IPS-NIHi11 (cell line): ENCODE results near the gene GBP1.
"Not testable (repeated sequence)": the region's sequence is repeated elsewhere in the genome, so short reads cannot be mapped to it uniquely, and the experiment has no call there.

ENCODE experiments used
- DNase-seq: peaks from one replicate; pipeline ENCODE4 v3.0.0; 2012; ENCODE audit warnings: mixed read lengths, low spot score

The GBP1 gene, protein sequence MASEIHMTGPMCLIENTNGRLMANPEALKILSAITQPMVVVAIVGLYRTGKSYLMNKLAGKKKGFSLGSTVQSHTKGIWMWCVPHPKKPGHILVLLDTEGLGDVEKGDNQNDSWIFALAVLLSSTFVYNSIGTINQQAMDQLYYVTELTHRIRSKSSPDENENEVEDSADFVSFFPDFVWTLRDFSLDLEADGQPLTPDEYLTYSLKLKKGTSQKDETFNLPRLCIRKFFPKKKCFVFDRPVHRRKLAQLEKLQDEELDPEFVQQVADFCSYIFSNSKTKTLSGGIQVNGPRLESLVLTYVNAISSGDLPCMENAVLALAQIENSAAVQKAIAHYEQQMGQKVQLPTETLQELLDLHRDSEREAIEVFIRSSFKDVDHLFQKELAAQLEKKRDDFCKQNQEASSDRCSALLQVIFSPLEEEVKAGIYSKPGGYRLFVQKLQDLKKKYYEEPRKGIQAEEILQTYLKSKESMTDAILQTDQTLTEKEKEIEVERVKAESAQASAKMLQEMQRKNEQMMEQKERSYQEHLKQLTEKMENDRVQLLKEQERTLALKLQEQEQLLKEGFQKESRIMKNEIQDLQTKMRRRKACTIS

DNA sequence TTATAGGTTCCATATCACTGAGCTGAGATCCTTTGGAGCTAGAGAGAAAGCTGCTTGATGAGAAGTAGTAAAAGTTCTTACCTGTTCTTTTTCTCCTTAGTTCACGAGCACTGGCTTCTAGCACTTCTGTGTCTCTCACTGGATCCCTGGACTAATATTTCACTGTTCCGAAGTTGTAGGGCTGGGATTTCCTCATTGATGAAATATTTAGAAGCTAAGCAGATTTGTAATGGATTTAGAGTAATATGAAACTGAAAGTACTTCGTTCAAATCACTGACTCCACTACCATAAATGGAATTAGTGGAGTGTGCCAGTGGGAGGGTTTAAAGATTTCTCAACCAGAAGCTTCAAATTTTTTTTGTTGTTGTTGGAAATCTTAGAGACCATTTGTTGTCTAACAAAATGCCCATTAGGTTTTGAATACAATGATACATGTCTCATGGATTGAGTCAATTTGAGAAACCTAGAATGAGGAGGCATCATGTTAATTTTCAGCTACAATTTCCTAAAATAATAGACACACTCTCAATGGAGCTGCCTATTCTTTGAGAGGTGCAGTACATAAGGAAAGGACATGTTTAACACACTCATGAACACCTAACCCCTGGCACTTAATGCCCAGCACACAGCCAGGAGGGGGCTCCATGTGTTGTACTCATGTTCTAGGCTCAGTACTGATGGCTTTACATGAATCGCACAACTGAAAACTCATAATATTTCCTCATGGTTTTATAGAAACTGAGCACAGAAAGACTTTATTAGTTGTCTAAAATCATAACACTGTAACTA, at the start of gene GBP1:
Gene GBP1, minus strand, starts transcription at position 130 of the 790 bp plus-strand sequence. CDS start 1,974 bp downstream, outside the sequence.
- DNase-seq = no peak

DNA sequence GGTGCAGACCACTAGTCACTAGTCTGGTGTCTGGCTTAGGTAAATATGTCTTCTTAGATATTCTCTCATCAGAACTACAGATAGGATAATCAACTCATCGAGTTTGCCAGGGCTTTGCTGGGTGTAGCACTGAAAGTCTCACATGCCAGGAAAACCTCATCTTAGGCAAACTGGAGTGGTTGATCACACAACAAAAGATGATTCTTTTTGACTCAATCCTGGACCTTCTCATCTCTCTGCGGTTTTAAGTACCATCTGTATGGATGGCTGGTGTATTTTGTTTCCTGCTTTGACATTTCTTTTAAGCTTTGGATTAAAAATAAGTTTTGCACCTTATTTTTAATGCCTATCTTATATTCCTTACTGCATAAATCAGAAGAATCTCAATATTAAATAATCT, 49.7 kb upstream of the GBP1 start:
- DNase-seq = no peak

DNA sequence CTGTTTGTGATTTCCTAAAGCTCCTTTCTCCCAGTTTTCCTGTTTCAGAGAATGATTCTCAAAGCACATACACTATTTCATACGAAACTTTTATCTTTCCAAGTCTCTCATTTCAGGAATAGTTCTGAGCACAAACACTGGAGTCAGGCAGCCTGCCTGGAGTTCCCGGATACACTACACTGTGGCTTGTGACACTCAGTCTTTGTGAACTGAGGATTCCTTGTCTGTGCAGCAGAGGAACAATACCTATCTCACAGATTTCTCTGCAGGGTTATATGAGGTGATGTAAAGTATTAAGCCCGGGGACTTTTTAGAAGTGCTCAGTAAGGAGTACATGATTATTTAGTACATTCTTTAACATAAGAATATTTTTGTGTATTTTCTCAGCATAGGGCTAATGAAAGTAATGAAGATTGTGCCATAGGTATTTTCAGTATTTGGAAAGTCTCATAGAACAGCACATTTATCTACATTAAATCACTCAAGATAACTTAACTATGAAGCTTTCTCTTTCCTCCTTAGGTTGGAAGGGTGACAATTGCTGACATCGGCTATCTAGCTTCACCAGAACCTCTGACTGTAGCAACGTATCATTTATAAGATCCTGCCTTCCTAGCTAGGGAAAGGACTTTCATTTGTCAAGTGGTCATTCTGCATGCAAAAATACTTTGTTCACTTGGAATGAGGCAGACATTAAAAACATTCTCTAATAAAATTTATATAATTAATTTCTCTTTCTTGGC, 48.0 kb upstream of the GBP1 start:
- DNase-seq = no peak

GRCh38 chr1:89104687-89105086, 39.7 kb upstream of the GBP1 start:
- peak; percentile 12 for DNase-seq

GRCh38 chr1:89104147-89104546, 39.1 kb upstream of the GBP1 start:
- no peak for DNase-seq

DNA sequence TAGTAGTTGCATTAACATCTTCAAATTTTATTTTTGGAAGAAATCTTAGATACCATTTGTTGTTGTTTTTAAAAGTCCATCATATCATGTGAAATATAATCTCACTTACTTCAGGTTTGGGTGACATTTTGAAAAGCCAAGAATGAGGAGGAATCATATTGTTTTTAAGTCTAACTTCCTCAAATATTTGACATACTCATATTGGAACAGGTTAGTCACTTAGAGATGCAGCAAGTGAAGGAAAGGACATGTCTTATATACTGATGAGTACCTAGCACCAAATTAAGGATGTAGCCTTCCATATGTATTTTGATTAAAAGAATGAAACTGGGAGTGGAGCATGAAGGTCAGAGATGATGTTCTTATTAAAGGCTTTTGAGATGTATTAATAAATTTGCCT, 37.0 kb upstream of the GBP1 start:
- no peak for DNase-seq

GRCh38 chr1:89100412-89100811, 35.4 kb upstream of the GBP1 start:
- peak; percentile 21 for DNase-seq

DNA sequence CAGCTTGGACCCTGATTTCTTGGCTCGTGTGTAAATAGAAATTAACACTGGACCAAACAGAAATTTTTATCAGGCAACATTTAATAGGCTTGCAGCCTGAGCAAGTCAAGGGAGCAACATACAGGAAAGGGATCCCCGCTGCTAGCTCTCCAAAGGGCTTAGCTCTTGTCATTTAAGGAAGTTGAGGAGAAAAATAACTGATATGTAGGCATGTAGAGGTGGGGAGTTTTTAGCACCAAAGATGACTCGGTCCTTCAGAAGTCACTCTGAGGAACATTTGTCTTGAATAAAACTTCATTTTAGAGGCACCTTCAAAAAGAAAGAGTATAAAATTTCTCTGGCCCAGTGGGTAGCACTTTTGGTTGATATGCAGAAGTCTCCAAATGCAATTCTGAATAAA, 33.8 kb upstream of the GBP1 start:
- no peak for DNase-seq

DNA sequence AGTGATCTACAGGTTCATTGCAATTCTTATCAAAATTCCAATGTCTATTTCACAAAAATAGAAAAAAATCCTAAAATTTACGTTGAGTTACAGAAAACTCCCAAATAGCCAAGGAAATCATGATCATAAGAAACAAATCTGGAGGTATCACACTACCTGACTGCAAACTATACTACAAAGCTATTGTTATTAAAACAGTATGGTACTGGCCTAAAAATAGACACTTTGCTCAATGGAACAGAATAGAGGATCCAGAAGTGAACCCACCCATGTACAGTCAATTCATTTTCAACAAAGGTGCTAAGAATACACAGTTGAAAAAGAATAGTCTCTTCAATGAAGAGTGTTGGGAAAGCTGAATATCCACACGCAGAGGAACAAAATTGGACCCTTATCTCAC, 30.7 kb upstream of the GBP1 start:
- no peak for DNase-seq

GRCh38 chr1:89089962-89090361, 25.0 kb upstream of the GBP1 start:
- DNase-seq = no peak

DNA sequence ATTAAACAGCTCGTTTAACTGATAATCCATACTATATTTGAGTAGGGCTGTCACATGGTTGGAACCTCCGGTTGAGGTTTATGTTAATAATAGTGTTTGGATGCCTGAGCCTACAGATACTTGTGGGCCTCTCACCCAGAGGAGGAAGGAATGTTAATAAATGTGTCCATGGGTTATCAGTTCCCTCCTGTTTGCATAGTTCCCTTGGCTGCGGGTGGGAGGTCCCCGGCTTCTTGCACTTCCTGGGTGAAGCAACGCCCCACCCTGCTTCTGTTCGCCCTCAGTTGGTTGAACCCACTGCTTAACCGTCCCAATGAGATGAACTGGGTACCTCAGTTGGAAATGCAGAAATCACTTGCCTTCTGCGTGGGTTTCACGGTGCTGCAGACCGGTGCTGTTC, 23.6 kb upstream of the GBP1 start:
- no peak for DNase-seq

DNA sequence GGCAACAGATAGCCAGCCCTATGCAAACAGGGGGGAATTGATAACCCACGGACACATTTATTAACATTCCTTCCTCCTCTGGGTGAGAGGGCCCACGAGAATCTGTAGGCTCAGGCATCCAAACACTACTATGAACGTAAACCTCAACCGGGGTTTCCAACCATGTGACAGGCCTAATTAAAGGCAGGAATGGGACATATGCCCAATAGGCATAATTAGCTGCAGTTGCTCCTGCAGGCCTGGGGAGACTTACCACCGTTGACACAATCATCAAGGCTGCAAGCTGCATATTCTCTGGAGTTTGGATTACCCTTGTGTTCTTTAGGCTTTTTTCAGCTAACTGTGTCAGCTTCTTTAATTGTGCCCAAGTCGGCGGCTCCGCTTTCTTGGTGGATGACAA, 22.2 kb upstream of the GBP1 start:
- no peak for DNase-seq

DNA sequence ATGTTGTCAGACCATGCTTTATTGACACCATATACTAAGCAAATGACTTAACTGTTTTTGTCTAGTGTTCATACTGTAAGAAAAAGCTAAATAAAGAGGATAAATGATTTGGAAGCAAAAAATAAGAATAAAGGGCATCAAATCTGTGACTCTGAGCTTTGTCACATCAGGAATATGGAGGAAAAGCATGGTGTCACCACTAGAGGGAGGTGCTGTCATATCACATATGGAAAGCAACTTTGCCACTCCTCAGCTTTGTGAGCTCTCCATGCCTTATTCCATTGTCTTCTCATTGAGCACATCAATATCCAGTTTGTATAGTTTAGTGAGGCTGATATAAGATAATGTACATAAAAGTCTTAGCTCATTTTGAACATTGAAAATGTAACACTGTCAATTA, 20.8 kb upstream of the GBP1 start:
- no peak for DNase-seq

DNA sequence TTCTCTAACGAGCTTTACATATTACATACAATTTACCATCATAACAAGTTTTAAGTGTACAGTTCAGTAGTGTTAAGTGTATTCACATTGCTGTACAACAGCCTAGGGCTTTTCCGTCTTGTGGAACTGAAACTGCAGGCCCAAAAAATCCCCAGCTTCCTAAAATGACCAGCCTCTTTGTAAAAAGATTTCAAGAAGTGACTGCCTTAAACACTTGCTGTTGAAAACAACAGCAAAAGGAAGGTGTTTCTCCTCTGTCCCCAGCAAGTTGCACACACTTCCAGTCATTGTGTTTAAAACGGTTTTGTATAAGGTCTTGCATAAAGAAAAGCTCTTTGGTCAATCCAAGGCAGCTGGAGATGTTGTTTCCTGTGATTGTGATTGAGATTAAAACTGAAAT, 16.0 kb upstream of the GBP1 start:
- DNase-seq = no peak

DNA sequence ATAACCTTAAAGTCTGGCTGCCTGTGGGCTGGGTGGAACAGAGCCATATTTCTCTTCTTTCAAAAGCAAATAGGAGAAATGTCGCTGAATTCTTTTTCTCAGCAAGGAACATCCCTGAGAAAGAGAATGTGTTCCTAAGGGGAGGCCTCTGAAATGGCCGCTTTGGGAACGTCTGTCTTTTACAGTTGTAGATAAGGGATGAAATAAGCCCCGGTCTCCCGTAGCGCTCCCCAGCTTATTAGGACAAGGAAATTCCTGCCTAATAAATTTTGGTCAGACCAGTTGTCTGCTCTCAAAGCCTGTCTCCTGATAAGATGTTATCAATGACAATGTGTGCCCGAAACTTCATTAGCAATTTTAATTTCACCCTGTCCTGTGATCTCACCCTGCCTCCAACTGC, 15.1 kb upstream of the GBP1 start:
- DNase-seq = not testable (repeated sequence)

GRCh38 chr1:89072466-89073065, 7.6 kb upstream of the GBP1 start:
- DNase-seq = not testable (repeated sequence)

GRCh38 chr1:89070509-89070908, 5.5 kb upstream of the GBP1 start:
- no peak for DNase-seq

DNA sequence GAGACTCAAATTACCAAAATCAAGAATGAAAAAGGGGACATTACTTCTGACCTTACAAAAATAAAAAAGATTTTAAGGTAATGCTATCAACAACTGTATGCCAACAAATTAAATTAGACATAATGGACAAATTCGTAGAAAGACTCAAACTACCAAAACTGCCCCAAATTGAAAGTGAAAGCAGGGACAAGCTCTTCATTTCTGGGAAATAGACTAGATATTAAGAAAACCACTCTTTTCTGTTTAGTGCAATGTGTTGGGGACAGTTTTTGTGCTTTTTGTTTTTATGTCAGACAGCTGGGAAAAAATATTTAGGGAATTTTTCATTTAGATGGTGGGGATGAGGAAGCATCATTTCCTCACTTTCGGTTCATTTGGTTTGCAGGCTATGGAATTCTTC, 4.9 kb upstream of the GBP1 start:
- DNase-seq = no peak

GRCh38 chr1:89068291-89068690, 3.3 kb upstream of the GBP1 start:
- DNase-seq = no peak

GRCh38 chr1:89064632-89065031, 376 bp downstream of the GBP1 start:
- no peak for DNase-seq

DNA sequence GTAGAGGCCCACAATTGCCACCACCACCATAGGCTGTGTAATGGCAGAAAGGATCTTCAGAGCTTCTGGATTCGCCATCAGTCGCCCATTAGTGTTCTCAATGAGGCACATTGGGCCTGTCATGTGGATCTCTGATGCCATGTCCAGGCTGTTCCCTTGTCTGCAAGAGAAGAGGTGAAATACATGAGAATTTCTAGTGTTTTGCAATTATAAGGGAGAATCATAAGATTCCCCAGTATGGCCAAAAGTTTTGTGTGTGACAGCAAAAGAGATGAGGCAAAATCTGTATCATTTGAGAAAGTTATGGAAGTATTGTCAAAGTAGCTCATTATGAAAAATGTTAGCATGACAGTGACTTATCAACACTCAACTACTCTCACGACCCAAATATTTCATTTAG, 1.9 kb downstream of the GBP1 start:
- DNase-seq = no peak

GRCh38 chr1:89060091-89060490, 4.9 kb downstream of the GBP1 start:
- DNase-seq = no peak
